Tibial nerve (tissue), 4 donors: ENCODE results near the gene NUF2. TPM values are rescaled to one million over a fixed set of nuclear protein-coding genes. Genes with fewer than 3 reads are reported as not detected.

Source experiments
- DNase-seq, 2 donors: peaks; one replicate each; pipeline ENCODE4 v3.0.0-alpha.2; 2019; ENCODE audit warnings: low spot score in 2 of 2
- H3K27ac ChIP-seq, 4 donors: fragments of 200-600 bp; sonication (generic) in 3 of 4; one replicate each; pipeline ENCODE4 v1.5.1; 2017 to 2019; ENCODE audit warnings: mild to moderate bottlenecking in 1 of 4
- H3K27me3 ChIP-seq, 2 donors: fragments of 200-600 bp; sonication (generic) in 1 of 2; one replicate each; pipeline versions ENCODE4 v1.5.1 to v1.6.0; 2017 to 2019
- H3K36me3 ChIP-seq, 3 donors: fragments of 200-600 bp; sonication (generic); one replicate each; pipeline ENCODE4 v1.5.1; 2018 to 2019
- H3K4me1 ChIP-seq, 4 donors: fragments of 200-600 bp; sonication (generic) in 3 of 4; one replicate each; pipeline ENCODE4 v1.5.1; 2017 to 2019
- H3K4me3 ChIP-seq, 4 donors: fragments of 200-600 bp; sonication (generic) in 3 of 4; one replicate each; pipeline ENCODE4 v1.5.1; 2017 to 2019; ENCODE audit warnings: mild to moderate bottlenecking in 1 of 4, moderate library complexity in 1 of 4
- H3K9me3 ChIP-seq, 4 donors: fragments of 200-600 bp; sonication (generic) in 3 of 4; one replicate each; pipeline ENCODE4 v1.5.1; 2017 to 2019
- EP300 ChIP-seq, 2 donors: sonication (generic); formaldehyde crosslinking; IDR thresholded peaks; one replicate each; pipeline ENCODE4 v1.6.1; 2017; ENCODE audit warnings: antibody characterized with exemption in 2 of 2, mild to moderate bottlenecking in 1 of 2
- POLR2A ChIP-seq, 2 donors: fragments of 450-650 bp; IDR thresholded peaks; one replicate each; pipeline ENCODE4 v1.6.1; 2017; ENCODE audit warnings: antibody characterized with exemption in 2 of 2, mild to moderate bottlenecking in 2 of 2, moderate library complexity in 2 of 2
- WGBS, 2 donors: methylation state at CpG; one replicate each; pipeline ENCODE4 v1.1.5; 2018; 5-methylcytosine and 5-hydroxymethylcytosine counted together
- total RNA-seq, 4 donors: library from RNA; depleted of rRNA; stranded (reverse); fragments of >200 nt; gene quantifications; one replicate each; pipeline ENCODE4 v1.1.0, GENCODE V29; 2016
- TF ChIP-seq, protein P1 (sequence below), 5 experiments: fragments of 200-600 bp in 3 of 5; fragments of 450-650 bp in 2 of 5; sonication (generic) in 3 of 5; IDR thresholded peaks; one replicate each; pipeline ENCODE4 v1.5.1; 2016 to 2019; ENCODE audit warnings: antibody characterized with exemption in 5 of 5, mild to moderate bottlenecking in 3 of 5, moderate library complexity in 2 of 5

Gene NUF2
- total RNA-seq, 4 donors from 2014 or later: 2.0 to 2.1 TPM; not detected in 2

- no peak for DNase-seq
- no peaks in the 10 kb centered on the region for H3K36me3 ChIP-seq
- 66 to 77% methylated on average over 3 of the region's 3 CpGs for WGBS, 2 donors
- no peaks in the 10 kb centered on the region for H3K4me1 ChIP-seq
- H3K27me3 ChIP-seq: no peaks in the 10 kb centered on the region
- no peak overlapping the region for H3K27ac ChIP-seq
- TF ChIP-seq POLR2A (IDR thresholded peaks at IDR 0.05): no peak
- TF ChIP-seq, protein P1, sequence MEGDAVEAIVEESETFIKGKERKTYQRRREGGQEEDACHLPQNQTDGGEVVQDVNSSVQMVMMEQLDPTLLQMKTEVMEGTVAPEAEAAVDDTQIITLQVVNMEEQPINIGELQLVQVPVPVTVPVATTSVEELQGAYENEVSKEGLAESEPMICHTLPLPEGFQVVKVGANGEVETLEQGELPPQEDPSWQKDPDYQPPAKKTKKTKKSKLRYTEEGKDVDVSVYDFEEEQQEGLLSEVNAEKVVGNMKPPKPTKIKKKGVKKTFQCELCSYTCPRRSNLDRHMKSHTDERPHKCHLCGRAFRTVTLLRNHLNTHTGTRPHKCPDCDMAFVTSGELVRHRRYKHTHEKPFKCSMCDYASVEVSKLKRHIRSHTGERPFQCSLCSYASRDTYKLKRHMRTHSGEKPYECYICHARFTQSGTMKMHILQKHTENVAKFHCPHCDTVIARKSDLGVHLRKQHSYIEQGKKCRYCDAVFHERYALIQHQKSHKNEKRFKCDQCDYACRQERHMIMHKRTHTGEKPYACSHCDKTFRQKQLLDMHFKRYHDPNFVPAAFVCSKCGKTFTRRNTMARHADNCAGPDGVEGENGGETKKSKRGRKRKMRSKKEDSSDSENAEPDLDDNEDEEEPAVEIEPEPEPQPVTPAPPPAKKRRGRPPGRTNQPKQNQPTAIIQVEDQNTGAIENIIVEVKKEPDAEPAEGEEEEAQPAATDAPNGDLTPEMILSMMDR (IDR thresholded peaks at IDR 0.05): no peak
- no peak for TF ChIP-seq EP300 (IDR thresholded peaks at IDR 0.05)
- no peaks in the 10 kb centered on the region for H3K9me3 ChIP-seq
- no peak overlapping the region for H3K4me3 ChIP-seq
Observed at GRCh38 chr1:163401211-163401610, 79.5 kb downstream of the NUF2 start.

Other genes with a start within 250 kb of the NUF2 start
- 10 to 100 TPM; 21.3 to 71.0 (median 43.7) TPM for gene RGS5, start 119.0 kb upstream of the NUF2 start, total RNA-seq